Activated CD8-positive, alpha-beta memory T cell treated with anti-CD3 and anti-CD28 coated beads for 36 hours (primary cell): Measurements from ENCODE around the gene UBL7. TPM values are rescaled to one million over a fixed set of nuclear protein-coding genes. Genes with fewer than 3 reads are reported as not detected.

Experiments used
- CTCF ChIA-PET: fragments of 350-600 bp; sonication (Branson Sonifier 250); formaldehyde crosslinking; loops from one replicate; lab custom pipeline; 2021; ENCODE audit warnings: antibody characterized with exemption; lab: Charles Lee
- POLR2A ChIA-PET: fragments of 350-600 bp; sonication (Branson Sonifier 250); formaldehyde crosslinking; loops from one replicate; lab custom pipeline; 2021; ENCODE audit warnings: antibody characterized with exemption; lab: Charles Lee
- total RNA-seq, 2 experiments: library from RNA; stranded (reverse); gene quantifications; one replicate each; pipeline ENCODE4 v1.2.3, GENCODE V29; 2021

The UBL7 gene
- total RNA-seq, 2 experiments from 2014 or later = 59.8 to 66.6 TPM

DNA sequence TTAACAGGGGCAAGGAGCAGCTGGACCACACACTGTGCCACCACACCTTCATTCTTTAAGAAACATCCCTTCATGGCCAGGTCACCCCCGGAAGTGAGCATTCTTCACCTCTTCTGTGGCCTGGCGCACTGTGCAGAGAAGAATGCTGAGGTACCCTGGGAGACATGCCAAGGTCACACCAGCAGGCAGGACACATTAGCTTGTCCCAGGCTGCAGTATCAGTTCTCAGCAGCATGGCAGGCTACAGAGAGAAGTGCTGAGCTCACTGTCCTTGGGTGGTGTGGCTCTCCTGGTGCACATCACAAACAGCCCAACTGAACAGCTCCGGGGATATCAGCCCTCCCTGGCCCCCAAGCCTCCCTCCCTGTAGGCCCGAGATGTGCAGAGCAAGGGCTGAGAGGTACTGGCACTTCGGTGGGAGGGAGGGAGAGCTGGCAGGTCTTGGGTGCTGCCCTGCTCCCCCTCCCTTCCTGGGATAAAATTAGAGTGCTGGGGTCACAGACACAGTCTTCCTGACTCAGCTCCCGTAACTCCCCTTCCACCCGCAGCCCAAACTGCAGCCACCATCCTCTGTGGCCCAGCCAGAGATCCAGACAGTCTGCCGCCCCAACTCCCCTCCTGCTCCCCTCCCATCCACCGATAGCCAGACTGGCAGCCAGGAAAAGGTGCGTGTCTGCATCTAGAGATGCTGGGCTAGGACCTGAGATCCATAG, 40.6 kb downstream of the UBL7 start:
- ChIA-PET POLR2A (no interaction called here), CTCF (interaction anchor here (1.0 to 1.2 kb wide), 2 partner anchors 9 to 18 kb away, joined by 3 read pairs; no protein-coding TSS in a partner anchor)

DNA sequence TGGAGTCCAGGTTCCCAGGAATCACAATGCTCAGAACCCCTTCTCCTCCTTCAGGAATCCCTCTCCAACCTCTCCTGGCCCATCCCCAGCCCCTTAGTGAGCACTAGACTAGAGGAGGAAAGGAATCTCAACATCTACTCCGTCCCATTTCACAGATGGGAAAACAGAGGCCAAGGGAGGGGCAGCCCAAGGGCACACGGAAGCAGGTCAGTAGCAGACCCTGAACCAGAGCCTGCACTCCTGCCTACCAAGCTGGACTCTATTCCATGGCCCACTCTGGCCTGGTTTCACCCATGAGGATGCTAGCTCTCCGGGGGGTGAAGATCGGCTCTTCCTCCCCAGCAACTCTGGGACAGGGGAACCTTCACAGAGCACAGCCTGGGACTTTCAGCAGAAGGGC, 41.5 kb downstream of the UBL7 start:
- POLR2A ChIA-PET = no interaction called here

DNA sequence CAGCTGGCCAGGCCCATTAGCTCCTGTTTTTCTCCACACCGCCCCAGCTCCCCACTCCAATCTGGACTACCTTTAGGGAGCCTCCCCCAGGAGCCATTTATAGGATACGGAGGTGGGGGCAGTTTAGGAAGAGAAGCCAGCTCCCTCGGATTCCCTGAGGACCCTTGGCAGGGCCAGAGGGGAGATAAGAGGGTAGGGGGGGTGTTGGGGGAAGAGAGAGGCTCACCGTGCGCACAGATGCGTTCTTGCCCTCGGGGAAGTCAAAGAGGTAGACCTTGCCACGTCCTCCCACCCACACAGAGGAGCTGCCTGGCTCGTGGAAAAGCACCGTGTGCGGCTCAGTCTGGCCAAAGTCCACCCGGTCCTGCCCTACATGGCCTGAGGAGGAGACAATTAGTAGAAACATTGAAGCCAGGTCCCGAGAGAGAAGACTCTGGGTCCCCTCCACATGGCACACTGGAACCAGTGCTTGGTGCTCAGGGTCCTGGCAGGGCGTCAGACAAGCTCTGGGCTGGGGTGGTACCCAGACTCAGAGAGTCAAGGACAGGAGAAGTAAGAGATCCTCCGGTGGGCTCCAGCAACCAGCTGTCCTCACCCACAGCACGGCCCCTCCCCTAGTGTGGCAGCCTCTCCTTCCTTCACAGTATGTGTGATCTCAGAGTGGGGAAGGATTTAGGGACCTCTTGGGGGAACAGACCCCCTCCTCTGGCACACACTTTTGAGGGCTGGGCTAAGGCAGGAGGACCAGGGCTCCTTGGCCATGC, 42.2 kb downstream of the UBL7 start:
- ChIA-PET CTCF (interaction anchor here (1.3 to 2.2 kb wide), 2 partner anchors 15 to 37 kb away, joined by 4 to 5 read pairs; no protein-coding TSS in a partner anchor), POLR2A (interaction anchor here (0.6 kb wide), 1 partner anchor 9 kb away, joined by 4 read pairs; no protein-coding TSS in a partner anchor)

More for the DNA sequence above, 41.5 kb downstream of the UBL7 start:
- CTCF ChIA-PET = interaction anchor here (1.0 to 2.2 kb wide), 2 partner anchors 8 to 16 kb away, joined by 3 to 5 read pairs; no protein-coding TSS in a partner anchor

DNA sequence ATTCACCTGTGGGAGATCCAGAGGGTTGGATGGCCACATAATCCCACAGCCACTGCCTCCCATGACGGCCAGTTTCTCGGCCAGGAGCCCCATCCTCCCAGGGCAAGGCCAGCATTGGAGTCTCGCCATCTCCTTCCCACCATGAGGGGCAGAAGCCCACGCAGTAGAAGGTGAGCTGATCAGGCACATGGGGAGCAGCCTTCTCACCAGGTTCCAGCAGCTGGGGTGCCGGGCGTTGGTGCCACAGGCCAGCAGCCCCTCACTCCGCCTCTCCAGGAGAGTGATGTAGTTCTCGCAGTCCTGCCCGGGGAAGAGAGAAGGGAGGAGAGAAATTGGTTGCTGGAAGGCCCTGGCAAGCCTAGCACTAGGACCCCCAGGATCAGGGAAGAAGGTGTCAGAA, 43.3 kb downstream of the UBL7 start:
- ChIA-PET POLR2A (no interaction called here), CTCF (interaction anchor here (2.2 kb wide), 1 partner anchor 14 kb away, joined by 5 read pairs; no protein-coding TSS in a partner anchor)

DNA sequence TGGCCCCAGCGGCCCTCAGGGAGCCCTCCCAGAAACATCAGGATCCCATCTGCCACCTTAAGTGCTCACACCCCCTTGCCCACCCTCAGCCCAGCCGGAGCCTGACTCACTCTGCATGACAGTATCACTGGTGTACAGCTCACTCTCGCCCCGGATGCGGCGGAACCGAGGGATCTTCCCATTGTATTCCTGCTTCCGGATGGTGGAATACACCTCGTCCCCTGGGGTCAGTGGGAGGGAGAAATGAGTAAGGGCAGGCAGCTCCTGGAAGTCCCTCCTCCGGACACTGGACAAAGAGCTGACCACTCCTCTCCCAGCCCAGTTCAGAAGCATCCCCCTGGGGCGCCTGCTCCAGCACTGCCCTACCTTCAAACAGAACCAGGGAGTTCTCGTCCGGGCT, 43.7 kb downstream of the UBL7 start:
- ChIA-PET POLR2A (no interaction called here), CTCF (no interaction called here)

DNA sequence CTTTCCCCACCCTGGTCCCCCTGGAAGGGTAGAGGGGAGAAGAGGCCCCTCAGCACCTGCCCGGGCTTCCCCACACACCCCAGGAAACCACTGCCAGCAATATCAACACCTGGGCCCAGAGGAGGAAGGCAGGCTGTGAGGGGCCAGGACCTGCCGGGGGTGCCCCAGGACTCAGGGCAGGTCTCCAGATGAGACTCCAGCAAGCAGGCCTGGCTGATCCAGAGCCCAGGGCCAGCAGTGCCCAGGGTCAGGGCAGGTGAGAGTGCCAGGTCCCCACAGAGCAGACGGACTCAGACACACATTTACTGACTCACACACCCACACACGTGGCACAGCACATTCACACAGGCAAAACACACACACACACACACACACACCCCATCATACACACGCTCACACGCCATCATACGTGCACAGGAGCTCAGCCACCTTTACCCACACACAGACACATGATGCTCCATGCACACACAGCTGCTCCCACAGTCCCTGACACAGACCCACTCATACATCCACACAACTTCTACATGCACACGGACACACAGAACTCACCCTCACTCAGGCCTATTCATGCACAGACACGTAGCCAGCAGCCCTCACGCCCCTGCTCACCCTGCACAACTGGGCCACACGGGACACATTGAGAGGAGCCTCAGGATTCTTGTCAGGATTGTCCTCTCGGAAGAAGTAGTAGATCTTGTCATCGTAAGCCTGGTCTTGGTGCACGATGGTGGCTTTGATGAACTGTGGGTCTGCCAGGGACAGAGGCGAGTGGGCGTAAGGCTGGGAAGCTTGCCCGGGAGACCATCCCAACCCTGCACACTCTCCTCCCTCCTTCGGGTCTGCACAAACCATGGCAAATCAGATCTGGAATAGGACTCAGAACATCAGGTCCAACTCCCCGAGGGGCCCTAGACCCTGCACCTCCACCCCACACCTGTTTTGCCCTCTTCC, 44.7 kb downstream of the UBL7 start:
- ChIA-PET CTCF (no interaction called here), POLR2A (no interaction called here)

DNA sequence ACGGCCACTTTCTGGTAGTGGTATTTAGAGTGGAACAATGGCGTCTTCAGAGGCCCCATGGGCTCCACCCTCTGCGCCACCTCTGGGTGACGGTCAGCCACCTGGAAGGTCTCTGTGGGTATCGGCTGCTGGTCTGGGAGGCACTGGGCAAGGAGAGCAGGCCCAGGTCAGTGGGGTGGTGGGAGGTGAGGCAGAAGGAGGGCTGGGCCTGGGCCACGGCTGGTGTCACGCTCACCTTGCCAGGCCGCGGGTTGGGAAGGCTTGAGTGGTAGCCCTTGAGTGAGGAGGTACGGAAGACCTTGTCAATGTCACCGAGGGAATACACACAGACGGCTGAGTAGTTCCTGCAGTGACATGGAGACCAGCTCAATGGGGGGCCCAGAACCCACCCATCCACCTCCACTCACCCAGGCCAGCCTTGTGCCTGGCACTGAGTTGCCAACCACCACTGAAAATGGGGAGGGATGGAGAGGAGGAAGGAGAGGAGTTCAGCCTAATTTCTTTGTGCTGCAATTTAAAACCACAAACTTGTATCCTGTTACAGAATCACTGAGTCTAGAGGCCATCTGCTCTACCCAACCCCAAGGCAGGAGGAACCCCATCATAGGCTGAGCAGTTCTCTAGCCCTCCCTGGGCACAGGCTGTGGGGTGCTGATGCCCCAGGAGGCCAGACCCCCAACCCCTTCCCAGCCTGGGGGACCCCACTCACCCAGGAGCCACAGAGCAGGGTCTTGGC, 46.2 kb downstream of the UBL7 start:
- CTCF ChIA-PET = no interaction called here
- POLR2A ChIA-PET = no interaction called here

DNA sequence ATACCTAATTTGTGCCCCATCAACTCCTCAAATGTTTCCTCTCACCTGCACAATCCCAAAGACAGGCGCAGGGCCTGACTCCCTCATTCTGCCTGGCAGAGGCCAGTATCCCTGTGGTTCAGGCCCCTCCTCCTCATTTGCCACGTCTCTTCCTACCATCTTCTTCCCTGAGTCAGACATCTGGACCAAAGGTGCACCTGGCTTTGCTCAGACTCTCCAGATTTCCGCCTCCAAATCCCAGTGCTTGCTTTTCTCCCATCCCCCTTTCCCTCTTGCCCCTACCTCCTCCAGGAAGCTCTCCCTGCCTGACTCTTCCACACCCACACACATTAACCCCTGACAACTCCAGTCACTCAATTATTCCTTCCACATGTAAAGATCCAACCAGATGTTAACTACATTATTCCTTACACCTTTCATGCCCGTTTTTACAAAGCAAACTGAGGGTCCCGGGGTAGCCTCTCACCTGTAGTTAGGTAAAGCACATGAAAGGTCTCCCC, 46.8 kb downstream of the UBL7 start:
- CTCF ChIA-PET = no interaction called here
- POLR2A ChIA-PET = no interaction called here

DNA sequence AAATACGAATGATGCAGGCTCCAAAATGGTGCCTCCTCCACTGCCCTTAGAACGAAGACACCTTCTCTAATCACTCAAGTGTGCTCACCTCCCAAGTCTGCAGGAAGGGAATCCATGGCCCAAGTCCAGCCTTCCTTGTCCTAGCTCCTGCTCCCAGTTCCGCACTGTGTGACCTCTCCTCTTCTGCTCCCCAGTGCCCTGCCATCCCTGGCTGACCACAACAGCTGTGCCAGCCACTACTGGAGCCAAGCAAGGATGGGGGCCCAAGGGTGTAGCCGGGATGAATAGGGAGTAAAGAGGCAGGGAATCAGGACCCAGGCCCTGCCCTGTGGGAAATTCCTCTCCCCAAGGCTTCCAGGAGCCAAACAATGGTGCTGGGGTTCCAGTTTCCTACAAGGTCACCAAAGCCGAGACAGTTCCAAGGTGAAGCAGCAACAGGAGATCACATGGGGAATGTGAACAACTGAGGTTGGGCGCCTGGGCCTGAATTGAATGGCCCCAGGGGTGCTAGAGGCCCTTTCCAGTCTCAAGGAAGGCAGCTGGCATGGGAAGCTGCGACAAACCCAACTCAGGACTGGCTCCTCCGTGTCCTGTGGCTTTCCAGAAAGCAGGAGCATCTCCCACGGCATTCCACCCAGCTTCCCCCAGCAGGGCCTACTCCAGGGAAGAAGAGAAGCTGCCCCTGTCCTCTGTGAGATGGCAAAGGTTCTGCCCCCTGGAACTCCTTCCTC, 47.4 kb downstream of the UBL7 start:
- POLR2A ChIA-PET = interaction anchor here (0.6 kb wide), 1 partner anchor 8 kb away, joined by 4 read pairs; no protein-coding TSS in a partner anchor
- CTCF ChIA-PET = no interaction called here

DNA sequence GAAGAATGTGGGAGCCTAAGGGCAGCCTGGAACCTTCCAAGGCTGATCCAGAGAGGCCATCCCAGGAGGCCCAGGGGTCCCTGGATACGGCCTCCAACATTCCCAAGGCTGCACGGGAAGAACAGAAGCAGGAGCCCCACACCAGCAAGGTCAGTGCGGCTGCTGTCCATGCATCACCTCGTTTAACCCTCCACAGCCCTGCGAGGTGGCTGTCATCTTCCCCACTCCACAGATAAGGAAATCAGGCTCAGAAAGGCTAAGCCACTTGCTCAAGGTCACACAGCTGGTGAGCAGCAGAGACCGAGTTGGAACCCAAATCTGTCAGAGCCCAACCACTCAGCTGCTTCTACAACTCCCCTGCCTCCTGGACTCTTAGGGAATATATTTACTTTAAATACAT, 48.8 kb downstream of the UBL7 start:
- ChIA-PET POLR2A (no interaction called here), CTCF (interaction anchor here (0.9 to 1.9 kb wide), 4 partner anchors 8 to 37 kb away, joined by 3 to 7 read pairs (median 4); no protein-coding TSS in a partner anchor)

DNA sequence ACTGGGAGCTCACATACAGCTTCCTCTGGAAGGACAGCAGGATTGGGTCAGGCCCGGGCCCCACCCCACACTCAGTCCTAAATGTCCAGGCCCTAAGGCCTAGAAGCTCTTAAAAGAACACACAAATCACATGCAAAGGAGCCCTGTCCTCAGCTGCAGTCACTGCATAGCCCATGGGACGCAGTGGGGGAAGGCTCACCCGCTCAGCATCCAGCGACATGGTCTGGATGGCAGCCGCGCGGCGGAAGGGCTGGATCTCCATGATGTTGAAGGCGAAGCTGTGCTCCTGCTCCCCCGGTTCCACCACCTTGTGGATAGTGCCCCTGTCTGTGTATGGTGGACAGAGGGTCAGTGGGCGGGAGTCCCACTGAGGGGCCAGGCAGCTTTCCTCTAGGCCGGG, 49.3 kb downstream of the UBL7 start:
- ChIA-PET POLR2A (no interaction called here), CTCF (interaction anchor here (0.9 to 3.2 kb wide), 5 partner anchors 8 to 36 kb away, joined by 3 to 10 read pairs (median 4); no protein-coding TSS in a partner anchor)

DNA sequence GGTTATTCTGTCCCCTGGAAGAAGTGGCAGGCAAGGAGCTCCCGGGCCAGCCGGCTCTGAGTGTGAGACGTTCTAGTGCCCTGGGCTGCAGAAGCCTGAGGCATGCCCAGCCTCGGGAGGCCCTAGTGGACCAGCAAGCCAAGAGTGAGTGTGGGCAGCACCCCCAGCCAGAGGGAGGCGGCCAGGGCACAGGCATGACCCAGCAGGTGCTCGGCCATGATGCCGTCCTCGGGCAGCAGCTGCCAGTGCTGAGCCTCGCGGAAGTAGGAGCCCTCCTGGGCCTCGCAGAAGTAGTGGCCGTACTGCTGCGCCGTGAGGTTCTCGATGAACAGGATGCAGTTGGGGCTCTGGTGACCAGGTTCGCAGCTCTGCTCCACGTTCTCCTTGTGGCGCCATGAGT, 50.5 kb downstream of the UBL7 start:
- ChIA-PET POLR2A (no interaction called here), CTCF (interaction anchor here (1.5 to 3.2 kb wide), 3 partner anchors 21 to 35 kb away, joined by 7 to 10 read pairs (median 7); no protein-coding TSS in a partner anchor)

DNA sequence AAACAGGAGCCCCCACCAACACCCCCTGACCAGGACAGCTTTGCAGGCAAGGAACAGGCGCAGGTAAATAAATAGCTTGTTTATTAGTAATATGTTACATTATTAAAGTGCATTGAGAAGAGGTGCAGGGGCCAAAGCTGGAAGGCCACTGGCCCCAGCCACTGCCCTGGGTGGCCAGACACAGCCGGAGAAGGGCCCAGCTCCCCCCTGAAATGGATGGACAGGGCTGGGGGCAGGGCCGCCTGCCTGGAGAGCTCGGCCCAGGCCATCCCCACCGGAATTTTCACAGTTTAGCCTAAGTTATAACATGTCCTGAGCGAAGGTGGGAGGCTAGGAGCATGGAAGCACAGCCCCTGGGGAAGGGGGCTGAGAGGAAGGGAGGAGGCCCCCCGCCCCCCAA, 51.7 kb downstream of the UBL7 start:
- ChIA-PET POLR2A (interaction anchor here (1.4 kb wide), 1 partner anchor 25 kb away, joined by 3 read pairs; no protein-coding TSS in a partner anchor), CTCF (interaction anchor here (1.4 to 3.2 kb wide), 2 partner anchors 27 to 35 kb away, joined by 4 to 10 read pairs; no protein-coding TSS in a partner anchor)

DNA sequence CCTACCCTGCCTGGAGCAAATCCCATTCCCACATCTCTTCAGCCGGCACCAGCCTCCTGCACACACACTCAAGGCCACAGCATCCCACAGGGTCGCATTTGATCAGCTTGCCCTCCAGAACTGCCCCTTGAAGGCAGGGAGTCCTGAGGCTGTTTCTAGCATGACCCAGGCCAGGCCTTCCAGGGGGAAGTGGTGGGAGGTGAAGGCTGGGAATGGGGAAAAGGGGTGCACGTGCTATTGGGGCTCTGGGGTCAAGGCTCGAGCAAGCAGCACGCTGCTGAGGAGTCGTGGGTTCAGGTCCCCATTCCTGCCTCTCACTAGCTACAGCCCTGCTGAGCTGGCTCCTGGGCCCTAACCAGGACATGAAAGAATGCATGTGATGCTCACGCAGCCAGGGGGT, 52.1 kb downstream of the UBL7 start:
- CTCF ChIA-PET = interaction anchor here (1.4 to 3.2 kb wide), 2 partner anchors 26 to 34 kb away, joined by 4 to 10 read pairs; no protein-coding TSS in a partner anchor
- POLR2A ChIA-PET = interaction anchor here (1.4 kb wide), 1 partner anchor 25 kb away, joined by 3 read pairs; no protein-coding TSS in a partner anchor

DNA sequence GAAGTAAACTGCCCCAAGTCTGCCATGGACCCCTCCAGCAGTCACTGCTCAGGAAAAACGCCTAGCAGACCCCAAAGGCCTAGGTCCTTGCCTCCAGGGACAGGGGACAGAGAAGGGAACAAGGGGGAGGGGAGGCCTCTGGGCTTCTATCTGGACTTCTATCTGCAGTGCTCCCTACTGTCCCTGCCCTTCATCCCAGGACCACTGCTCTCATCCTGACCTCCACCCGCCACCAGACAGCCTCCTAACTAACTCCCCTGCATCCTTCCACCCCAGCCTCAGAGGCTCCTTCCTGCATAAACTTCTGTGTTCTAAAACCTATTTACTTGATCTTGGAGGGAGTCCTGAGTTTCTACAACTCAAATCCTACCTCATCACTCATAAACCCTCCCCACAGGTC, 52.6 kb downstream of the UBL7 start:
- CTCF ChIA-PET = interaction anchor here (1.4 to 3.2 kb wide), 2 partner anchors 26 to 34 kb away, joined by 4 to 10 read pairs; no protein-coding TSS in a partner anchor
- POLR2A ChIA-PET = interaction anchor here (1.4 kb wide), 1 partner anchor 24 kb away, joined by 3 read pairs; no protein-coding TSS in a partner anchor

DNA sequence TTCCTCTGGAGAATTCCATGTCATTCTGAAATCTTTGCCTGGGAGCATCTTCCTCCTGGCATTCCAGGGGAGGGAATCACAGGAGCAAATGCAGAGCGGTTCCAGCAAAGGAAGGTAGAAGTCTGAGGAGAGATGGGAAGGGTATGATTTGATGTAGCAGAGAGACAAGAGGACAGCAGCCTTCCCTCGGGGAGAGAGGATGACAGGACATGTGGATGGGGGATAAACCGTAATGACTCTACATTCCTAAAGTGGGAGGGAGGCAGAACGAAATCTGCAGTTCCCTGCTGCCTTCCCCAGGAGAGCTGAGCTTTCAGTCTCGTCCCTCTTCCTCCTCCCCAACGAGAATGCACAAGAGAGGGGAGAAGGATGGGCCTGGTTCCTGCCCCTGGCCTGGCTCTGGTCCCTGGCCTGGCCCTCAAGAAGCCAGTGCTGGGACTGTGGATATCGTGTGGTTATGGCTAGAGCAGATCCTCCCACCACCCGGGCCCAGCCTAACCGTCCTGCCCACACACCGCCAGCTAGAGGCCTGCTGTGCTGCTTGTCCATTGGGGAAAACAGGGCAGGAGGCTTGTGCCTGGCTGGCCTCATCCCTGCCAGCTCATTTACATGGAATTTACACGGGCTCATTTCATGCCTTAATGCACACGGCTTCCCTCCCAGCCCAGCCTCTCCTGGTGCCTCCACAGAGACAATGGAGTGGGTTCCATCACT, 53.8 kb downstream of the UBL7 start:
- ChIA-PET CTCF (interaction anchor here (1.1 to 15.5 kb wide), 3 partner anchors 24 to 33 kb away, joined by 3 to 197 read pairs (median 3); no protein-coding TSS in a partner anchor), POLR2A (no interaction called here)
